HL-60 (cell line): ENCODE measurements around the gene NFIL3.

ENCODE experiments used
- CTCF ChIP-seq: IDR thresholded peaks from one replicate; pipeline ENCODE4 v1.5.1; 2011; ENCODE audit warnings: low read length, control low read depth, inconsistent platforms; ENCODE audit not compliant: insufficient read depth
- GABPA ChIP-seq: IDR thresholded peaks from 2 replicates; pipeline ENCODE4 v1.6.1; 2012; ENCODE audit warnings: low read depth
- POLR2AphosphoS5 ChIP-seq: IDR thresholded peaks from 2 replicates; pipeline ENCODE4 v1.6.1; 2012; ENCODE audit warnings: low read depth
- REST ChIP-seq: IDR thresholded peaks from 2 replicates; pipeline ENCODE4 v1.6.1; 2012; ENCODE audit warnings: low read depth; ENCODE audit not compliant: insufficient replicate concordance

- no peak for TF ChIP-seq CTCF
- TF ChIP-seq POLR2AphosphoS5: no peak
- no peak for TF ChIP-seq REST
- no peak for TF ChIP-seq GABPA
Measured at GRCh38 chr9:91374939-91375338, 48.7 kb downstream of the NFIL3 start.
